ENCODE data around the gene SLC45A1.
A peak's percentile ranks its signal among the peaks of the same experiment; 100 is the strongest.

Gene SLC45A1

DNA sequence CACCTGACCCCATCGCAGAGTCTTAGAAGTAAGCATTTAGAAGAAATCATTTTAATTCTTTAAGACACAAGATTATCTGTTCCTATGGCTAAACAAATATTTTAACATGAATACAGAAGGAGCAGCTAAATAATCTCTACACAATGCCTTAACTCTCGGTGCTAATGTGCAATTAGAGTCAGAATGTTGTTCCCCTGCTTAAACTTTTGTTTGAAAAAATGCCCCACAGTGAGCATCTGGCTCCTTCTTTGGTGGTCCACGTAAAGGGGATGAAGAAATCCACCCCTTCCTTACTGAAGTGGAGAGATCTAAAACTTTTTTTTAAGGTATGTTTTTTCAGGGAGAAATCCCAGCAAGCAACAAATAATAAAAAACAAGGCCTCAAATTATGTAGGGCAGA lies 55.2 kb downstream of the SLC45A1 start:
- Histone ChIP-seq H3K4me2 (ENCODE audit: low read length) (no peak overlapping the region), H2AK5ac (ENCODE audit: low read length) (no peak overlapping the region), H4K91ac (ENCODE audit: low read depth, low read length) (no peak overlapping the region), H3K27me3 (ENCODE audit: insufficient read depth, low read length) (no peaks in the 10 kb centered on the region), H2BK12ac (ENCODE audit: low read length) (no peak overlapping the region), H2BK5ac (ENCODE audit: low read depth, low read length, poor library complexity) (peak overlapping the region; percentile 4), H2BK120ac (ENCODE audit: insufficient read depth, low read length, poor library complexity) (no peak overlapping the region), H3K27ac (ENCODE audit: low read depth, low read length) (no peak overlapping the region), H3K9ac (ENCODE audit: low read length) (no peak overlapping the region), H3K36me3 (ENCODE audit: control insufficient read depth in 1 of 2, insufficient read depth in 2 of 2, low read length in 2 of 2) (peaks cover 12 to 22% of the 10 kb centered on the region in 2 experiments), H3K9me3 (ENCODE audit: insufficient read depth, low read depth, low read length) (no peaks in the 10 kb centered on the region), H3K4me3 (ENCODE audit: low read depth, low read length) (no peak overlapping the region), H3K23ac (ENCODE audit: low read length) (no peak overlapping the region), H3K18ac (ENCODE audit: low read length) (no peak overlapping the region), H3K79me2 (ENCODE audit: control insufficient read depth, insufficient read depth, low read length, poor library complexity) (peaks cover 3% of the 10 kb centered on the region), H3K14ac (ENCODE audit: low read length) (no peak overlapping the region), H4K12ac (ENCODE audit: low read depth, low read length) (no peak overlapping the region), H3K4ac (ENCODE audit: low read depth, low read length) (peak overlapping the region; percentile 1), H3K79me1 (ENCODE audit: low read length) (peaks cover 2% of the 10 kb centered on the region), H2AFZ (ENCODE audit: insufficient read depth, low read length, poor library complexity) (no peak overlapping the region), H4K8ac (ENCODE audit: low read depth, low read length) (no peak overlapping the region), H3K4me1 (ENCODE audit: control insufficient read depth in 1 of 2, insufficient read depth in 2 of 2, low read length in 2 of 2) (peaks cover 7 to 23% of the 10 kb centered on the region in 2 experiments)
- WGBS (ENCODE audit: extremely low coverage, insufficient coverage, insufficient read length) = no CpG with 5 or more reads among the region's 3 CpGs
- no peak for DNase-seq

DNA sequence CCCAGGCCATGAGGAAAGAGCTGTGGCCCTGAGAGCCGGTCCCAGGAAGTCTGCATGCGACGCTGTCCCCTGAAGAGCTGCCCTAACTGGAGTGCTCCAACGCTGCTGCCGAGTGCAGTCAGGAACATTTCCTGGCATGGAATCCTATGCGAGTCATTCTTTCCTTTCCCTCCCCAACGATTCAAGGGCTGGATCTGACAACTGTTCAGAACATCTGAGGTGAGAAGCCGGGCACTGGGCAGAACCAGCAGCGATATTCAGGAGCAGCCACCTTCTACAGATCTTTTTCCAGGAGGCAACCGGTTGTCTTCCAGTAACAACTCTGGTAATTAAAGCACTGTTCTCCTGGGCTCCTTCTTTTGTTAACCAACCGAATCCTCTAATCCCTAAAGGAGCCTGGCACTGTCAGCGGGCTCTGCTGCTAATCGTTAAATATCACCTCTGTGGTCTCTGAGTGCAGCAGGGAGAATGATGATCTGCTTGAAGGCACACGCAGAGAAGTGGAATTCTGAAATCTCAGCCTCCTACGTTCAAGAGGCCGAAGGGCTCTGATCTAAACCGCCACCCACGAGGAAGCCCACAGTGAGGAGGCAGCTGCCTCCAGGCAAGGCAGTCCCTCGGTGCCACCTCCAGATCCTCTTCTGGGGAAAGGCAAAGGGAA lies 55.8 kb downstream of the SLC45A1 start:
- H3K9me3 ChIP-seq (ENCODE audit: insufficient read depth, low read depth, low read length) = no peaks in the 10 kb centered on the region
- peaks cover 2% of the 10 kb centered on the region for H3K79me1 ChIP-seq (ENCODE audit: low read length)
- H3K18ac ChIP-seq (ENCODE audit: low read length) = no peak overlapping the region
- H2AFZ ChIP-seq (ENCODE audit: insufficient read depth, low read length, poor library complexity) = no peak overlapping the region
- no CpG with 5 or more reads among the region's 19 CpGs for WGBS (ENCODE audit: extremely low coverage, insufficient coverage, insufficient read length)
- peak overlapping the region; percentile 4 for H2BK5ac ChIP-seq (ENCODE audit: low read depth, low read length, poor library complexity)
- H4K12ac ChIP-seq (ENCODE audit: low read depth, low read length) = no peak overlapping the region
- no peak overlapping the region for H3K14ac ChIP-seq (ENCODE audit: low read length)
- H2BK120ac ChIP-seq (ENCODE audit: insufficient read depth, low read length, poor library complexity) = no peak overlapping the region
- H2BK12ac ChIP-seq (ENCODE audit: low read length) = no peak overlapping the region
- H3K27me3 ChIP-seq (ENCODE audit: insufficient read depth, low read length) = no peaks in the 10 kb centered on the region
- DNase-seq = no peak
- peak overlapping the region; percentile 49 for H3K4ac ChIP-seq (ENCODE audit: low read depth, low read length)
- peaks cover 12 to 26% of the 10 kb centered on the region in 2 experiments for H3K36me3 ChIP-seq (ENCODE audit: control insufficient read depth in 1 of 2, insufficient read depth in 2 of 2, low read length in 2 of 2)
- peaks cover 3% of the 10 kb centered on the region for H3K79me2 ChIP-seq (ENCODE audit: control insufficient read depth, insufficient read depth, low read length, poor library complexity)
- H3K4me2 ChIP-seq (ENCODE audit: low read length) = peak overlapping the region; percentile 10
- no peak overlapping the region for H4K91ac ChIP-seq (ENCODE audit: low read depth, low read length)
- H3K4me3 ChIP-seq (ENCODE audit: low read depth, low read length) = no peak overlapping the region
- H2AK5ac ChIP-seq (ENCODE audit: low read length) = no peak overlapping the region
- H4K8ac ChIP-seq (ENCODE audit: low read depth, low read length) = no peak overlapping the region
- H3K4me1 ChIP-seq (ENCODE audit: control insufficient read depth in 1 of 2, insufficient read depth in 2 of 2, low read length in 2 of 2) = peaks cover 12 to 27% of the 10 kb centered on the region in 2 experiments
- no peak overlapping the region for H3K9ac ChIP-seq (ENCODE audit: low read length)
- no peak overlapping the region for H3K23ac ChIP-seq (ENCODE audit: low read length)
- H3K27ac ChIP-seq (ENCODE audit: low read depth, low read length) = no peak overlapping the region

DNA sequence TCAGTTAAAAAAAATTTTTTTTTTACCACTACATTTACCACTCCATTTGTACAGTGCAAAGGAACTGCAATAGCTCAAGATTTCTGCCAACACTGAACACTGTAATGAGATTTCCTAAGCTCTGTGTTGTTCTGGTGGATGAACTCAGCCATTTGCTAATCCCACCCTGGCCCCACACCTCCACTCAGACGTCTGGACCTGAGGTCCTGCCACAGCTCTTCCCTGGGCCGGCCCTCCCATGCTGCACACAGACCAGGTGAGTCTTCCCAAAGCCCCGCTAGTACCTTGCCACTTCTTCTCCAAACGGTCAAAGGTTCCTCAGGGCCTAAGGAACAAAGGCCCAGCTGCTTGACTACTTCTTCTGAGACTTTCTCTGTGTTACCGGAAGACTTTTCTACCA lies 56.4 kb downstream of the SLC45A1 start:
- H2BK120ac ChIP-seq (ENCODE audit: insufficient read depth, low read length, poor library complexity) = no peak overlapping the region
- no peak overlapping the region for H2AFZ ChIP-seq (ENCODE audit: insufficient read depth, low read length, poor library complexity)
- no peak overlapping the region for H3K23ac ChIP-seq (ENCODE audit: low read length)
- WGBS (ENCODE audit: extremely low coverage, insufficient coverage, insufficient read length) = no CpG with 5 or more reads among the region's 5 CpGs
- no peak overlapping the region for H4K12ac ChIP-seq (ENCODE audit: low read depth, low read length)
- no peak overlapping the region for H3K9ac ChIP-seq (ENCODE audit: low read length)
- no peak overlapping the region for H2AK5ac ChIP-seq (ENCODE audit: low read length)
- H3K4me3 ChIP-seq (ENCODE audit: low read depth, low read length) = no peak overlapping the region
- H3K4me2 ChIP-seq (ENCODE audit: low read length) = no peak overlapping the region
- DNase-seq = no peak
- H3K4ac ChIP-seq (ENCODE audit: low read depth, low read length) = no peak overlapping the region
- no peak overlapping the region for H4K91ac ChIP-seq (ENCODE audit: low read depth, low read length)
- peaks cover 15 to 26% of the 10 kb centered on the region in 2 experiments for H3K36me3 ChIP-seq (ENCODE audit: control insufficient read depth in 1 of 2, insufficient read depth in 2 of 2, low read length in 2 of 2)
- H4K8ac ChIP-seq (ENCODE audit: low read depth, low read length) = no peak overlapping the region
- H3K27me3 ChIP-seq (ENCODE audit: insufficient read depth, low read length) = no peaks in the 10 kb centered on the region
- peaks cover 4% of the 10 kb centered on the region for H3K79me1 ChIP-seq (ENCODE audit: low read length)
- no peak overlapping the region for H2BK12ac ChIP-seq (ENCODE audit: low read length)
- H3K14ac ChIP-seq (ENCODE audit: low read length) = no peak overlapping the region
- no peak overlapping the region for H3K18ac ChIP-seq (ENCODE audit: low read length)
- H3K4me1 ChIP-seq (ENCODE audit: control insufficient read depth in 1 of 2, insufficient read depth in 2 of 2, low read length in 2 of 2) = peaks cover 13 to 31% of the 10 kb centered on the region in 2 experiments
- H3K9me3 ChIP-seq (ENCODE audit: insufficient read depth, low read depth, low read length) = no peaks in the 10 kb centered on the region
- H3K27ac ChIP-seq (ENCODE audit: low read depth, low read length) = no peak overlapping the region
- peaks cover 6% of the 10 kb centered on the region for H3K79me2 ChIP-seq (ENCODE audit: control insufficient read depth, insufficient read depth, low read length, poor library complexity)
- H2BK5ac ChIP-seq (ENCODE audit: low read depth, low read length, poor library complexity) = no peak overlapping the region

DNA sequence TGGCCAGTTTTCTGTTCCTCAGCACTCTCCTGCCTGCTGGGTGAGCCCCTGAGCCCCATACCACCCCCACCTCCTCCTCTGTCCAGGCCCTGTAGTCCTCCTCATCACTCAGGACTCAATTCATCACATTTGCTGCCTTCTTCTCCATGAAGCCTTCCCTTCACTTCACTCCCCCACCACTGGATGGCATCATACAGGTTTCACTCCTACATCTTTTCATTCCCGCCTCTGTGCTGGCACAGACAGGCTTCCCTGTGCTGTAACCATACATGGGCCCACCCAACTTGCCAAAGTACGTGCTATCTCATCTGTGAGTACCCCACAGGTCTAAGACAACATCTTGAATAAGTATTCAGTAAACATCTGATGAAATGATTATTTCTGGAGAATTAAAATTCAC lies 56.9 kb downstream of the SLC45A1 start:
- WGBS (ENCODE audit: extremely low coverage, insufficient coverage, insufficient read length) = no CpG with 5 or more reads among the region's 2 CpGs
- Histone ChIP-seq H4K8ac (ENCODE audit: low read depth, low read length) (peak overlapping the region; percentile 24), H4K91ac (ENCODE audit: low read depth, low read length) (no peak overlapping the region)

More for the DNA sequence above, 56.9 kb downstream of the SLC45A1 start:
- no peak overlapping the region for H2BK5ac ChIP-seq (ENCODE audit: low read depth, low read length, poor library complexity)
- DNase-seq = peak in 1 of 2 donors; percentile 40
- no peak overlapping the region for H2AK5ac ChIP-seq (ENCODE audit: low read length)
- no peak overlapping the region for H2AFZ ChIP-seq (ENCODE audit: insufficient read depth, low read length, poor library complexity)
- no peak overlapping the region for H3K4me2 ChIP-seq (ENCODE audit: low read length)
- peaks cover 15 to 32% of the 10 kb centered on the region in 2 experiments for H3K4me1 ChIP-seq (ENCODE audit: control insufficient read depth in 1 of 2, insufficient read depth in 2 of 2, low read length in 2 of 2)
- H3K23ac ChIP-seq (ENCODE audit: low read length) = no peak overlapping the region
- H3K27me3 ChIP-seq (ENCODE audit: insufficient read depth, low read length) = no peaks in the 10 kb centered on the region
- no peaks in the 10 kb centered on the region for H3K9me3 ChIP-seq (ENCODE audit: insufficient read depth, low read depth, low read length)
- H3K79me2 ChIP-seq (ENCODE audit: control insufficient read depth, insufficient read depth, low read length, poor library complexity) = peaks cover 6% of the 10 kb centered on the region
- H3K4me3 ChIP-seq (ENCODE audit: low read depth, low read length) = no peak overlapping the region
- H2BK12ac ChIP-seq (ENCODE audit: low read length) = no peak overlapping the region
- no peak overlapping the region for H3K27ac ChIP-seq (ENCODE audit: low read depth, low read length)
- H3K36me3 ChIP-seq (ENCODE audit: control insufficient read depth in 1 of 2, insufficient read depth in 2 of 2, low read length in 2 of 2) = peaks cover 20 to 28% of the 10 kb centered on the region in 2 experiments
- no peak overlapping the region for H3K9ac ChIP-seq (ENCODE audit: low read length)
- no peak overlapping the region for H3K4ac ChIP-seq (ENCODE audit: low read depth, low read length)
- H3K79me1 ChIP-seq (ENCODE audit: low read length) = peaks cover 4% of the 10 kb centered on the region
- H2BK120ac ChIP-seq (ENCODE audit: insufficient read depth, low read length, poor library complexity) = no peak overlapping the region
- no peak overlapping the region for H3K18ac ChIP-seq (ENCODE audit: low read length)
- H3K14ac ChIP-seq (ENCODE audit: low read length) = no peak overlapping the region
- no peak overlapping the region for H4K12ac ChIP-seq (ENCODE audit: low read depth, low read length)

Data from trophoblast cell (in vitro differentiated cells and primary cell).